BE2C (cell line): ENCODE measurements around the gene VPS26A.

Experiments used
- DNase-seq: peaks from one replicate; pipeline ENCODE4 v3.0.0-alpha.2; 2020
- H3K27me3 ChIP-seq: fragments of 250-450 bp; sonication (Bioruptor Pico); 2 replicates; pipeline ENCODE4 v1.5.1; 2020; ENCODE audit warnings: mild to moderate bottlenecking
- H3K36me3 ChIP-seq: fragments of 250-450 bp; sonication (Bioruptor Pico); 2 replicates; pipeline ENCODE4 v1.5.1; 2020; ENCODE audit warnings: mild to moderate bottlenecking
- H3K4me1 ChIP-seq: fragments of 250-450 bp; sonication (Bioruptor Pico); 2 replicates; pipeline ENCODE4 v1.5.1; 2020
- H3K4me3 ChIP-seq: 2 replicates; pipeline ENCODE4 v1.5.1; 2011; ENCODE audit warnings: low read depth, low read length
- H3K9me3 ChIP-seq: fragments of 250-450 bp; sonication (Bioruptor Pico); 2 replicates; pipeline ENCODE4 v1.5.1; 2020
- TF ChIP-seq, protein P1 (sequence below): IDR thresholded peaks from 2 replicates; pipeline ENCODE4 v1.5.1; 2012; ENCODE audit warnings: mild to moderate bottlenecking, low read depth, low read length

Gene VPS26A

DNA sequence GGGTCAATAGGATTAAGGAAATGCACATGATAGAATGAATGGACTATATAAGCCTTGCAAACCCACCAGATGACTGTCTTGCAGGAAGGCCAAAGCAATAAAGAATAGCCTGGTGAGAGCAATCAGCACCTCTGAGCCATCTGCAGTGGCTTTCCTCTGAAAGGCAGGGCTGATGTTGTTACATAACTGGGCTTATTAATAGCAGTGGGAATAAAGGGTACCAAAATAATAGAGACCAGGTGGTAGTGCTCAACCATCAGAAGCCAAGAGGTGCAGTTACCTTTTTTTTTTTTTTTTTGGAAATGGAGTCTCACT lies 16.8 kb upstream of the VPS26A start:
- no peak for DNase-seq
- Histone ChIP-seq H3K4me3 (no peak overlapping the region), H3K9me3 (no peaks in the 10 kb centered on the region), H3K4me1 (no peaks in the 10 kb centered on the region), H3K27me3 (no peaks in the 10 kb centered on the region), H3K36me3 (no peaks in the 10 kb centered on the region)
- TF ChIP-seq, protein P1, sequence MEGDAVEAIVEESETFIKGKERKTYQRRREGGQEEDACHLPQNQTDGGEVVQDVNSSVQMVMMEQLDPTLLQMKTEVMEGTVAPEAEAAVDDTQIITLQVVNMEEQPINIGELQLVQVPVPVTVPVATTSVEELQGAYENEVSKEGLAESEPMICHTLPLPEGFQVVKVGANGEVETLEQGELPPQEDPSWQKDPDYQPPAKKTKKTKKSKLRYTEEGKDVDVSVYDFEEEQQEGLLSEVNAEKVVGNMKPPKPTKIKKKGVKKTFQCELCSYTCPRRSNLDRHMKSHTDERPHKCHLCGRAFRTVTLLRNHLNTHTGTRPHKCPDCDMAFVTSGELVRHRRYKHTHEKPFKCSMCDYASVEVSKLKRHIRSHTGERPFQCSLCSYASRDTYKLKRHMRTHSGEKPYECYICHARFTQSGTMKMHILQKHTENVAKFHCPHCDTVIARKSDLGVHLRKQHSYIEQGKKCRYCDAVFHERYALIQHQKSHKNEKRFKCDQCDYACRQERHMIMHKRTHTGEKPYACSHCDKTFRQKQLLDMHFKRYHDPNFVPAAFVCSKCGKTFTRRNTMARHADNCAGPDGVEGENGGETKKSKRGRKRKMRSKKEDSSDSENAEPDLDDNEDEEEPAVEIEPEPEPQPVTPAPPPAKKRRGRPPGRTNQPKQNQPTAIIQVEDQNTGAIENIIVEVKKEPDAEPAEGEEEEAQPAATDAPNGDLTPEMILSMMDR = no peak

DNA sequence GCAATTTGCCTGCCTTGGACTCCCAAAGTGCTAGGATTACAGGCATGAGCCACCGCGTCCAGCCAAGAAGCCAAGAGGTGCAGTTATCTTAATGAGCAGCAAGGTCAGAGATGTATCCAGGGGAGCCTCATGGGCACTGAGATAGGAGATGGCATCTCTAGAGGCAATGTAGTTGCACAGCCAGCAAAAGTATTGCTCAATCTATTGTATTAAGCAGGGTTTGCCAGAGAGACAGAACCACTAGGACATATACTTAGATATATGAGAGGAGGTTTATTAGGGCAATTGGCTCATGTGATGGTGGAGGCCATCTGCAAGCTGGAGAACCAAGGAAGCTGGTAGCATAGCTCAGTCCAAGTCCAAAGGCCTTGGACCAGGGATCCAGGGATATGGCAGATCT lies 16.3 kb upstream of the VPS26A start:
- no peaks in the 10 kb centered on the region for H3K27me3 ChIP-seq
- H3K36me3 ChIP-seq = no peaks in the 10 kb centered on the region
- no peak for DNase-seq
- no peak overlapping the region for H3K4me3 ChIP-seq
- TF ChIP-seq, protein P1 = no peak
- H3K9me3 ChIP-seq = no peaks in the 10 kb centered on the region
- no peaks in the 10 kb centered on the region for H3K4me1 ChIP-seq

DNA sequence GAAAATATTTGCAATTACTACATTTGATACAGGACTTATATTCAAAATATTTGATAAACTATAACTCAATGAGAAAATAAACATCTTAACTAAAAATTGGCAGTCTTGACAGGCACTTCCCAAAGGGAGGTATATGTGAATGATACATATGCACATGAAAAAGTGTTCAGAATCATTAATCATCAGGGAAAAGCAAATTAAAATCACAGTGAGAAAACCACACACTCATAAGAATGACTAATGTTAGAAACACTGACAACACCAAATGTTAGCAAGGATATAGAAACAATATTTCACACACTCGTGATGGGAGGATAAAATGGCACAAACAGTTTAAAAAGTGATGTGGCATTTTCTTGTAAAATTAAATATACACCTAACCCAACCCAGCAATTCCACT lies 4.1 kb upstream of the VPS26A start:
- TF ChIP-seq, protein P1 = no peak
- H3K4me1 ChIP-seq = no peaks in the 10 kb centered on the region
- H3K4me3 ChIP-seq = no peak overlapping the region
- no peak for DNase-seq
- H3K9me3 ChIP-seq = no peaks in the 10 kb centered on the region
- H3K27me3 ChIP-seq = peaks cover 7% of the 10 kb centered on the region
- no peaks in the 10 kb centered on the region for H3K36me3 ChIP-seq

- TF ChIP-seq, protein P1 = no peak; the same call in none of the 2 replicates
- peak; percentile 57 for DNase-seq
- peak overlapping the region; percentile 88 for H3K4me3 ChIP-seq
- H3K27me3 ChIP-seq = no peaks in the 10 kb centered on the region
- H3K4me1 ChIP-seq = no peaks in the 10 kb centered on the region
- H3K36me3 ChIP-seq = no peaks in the 10 kb centered on the region
- no peaks in the 10 kb centered on the region for H3K9me3 ChIP-seq
Observed at GRCh38 chr10:69123306-69123746, 652 bp upstream of the VPS26A start.

DNA sequence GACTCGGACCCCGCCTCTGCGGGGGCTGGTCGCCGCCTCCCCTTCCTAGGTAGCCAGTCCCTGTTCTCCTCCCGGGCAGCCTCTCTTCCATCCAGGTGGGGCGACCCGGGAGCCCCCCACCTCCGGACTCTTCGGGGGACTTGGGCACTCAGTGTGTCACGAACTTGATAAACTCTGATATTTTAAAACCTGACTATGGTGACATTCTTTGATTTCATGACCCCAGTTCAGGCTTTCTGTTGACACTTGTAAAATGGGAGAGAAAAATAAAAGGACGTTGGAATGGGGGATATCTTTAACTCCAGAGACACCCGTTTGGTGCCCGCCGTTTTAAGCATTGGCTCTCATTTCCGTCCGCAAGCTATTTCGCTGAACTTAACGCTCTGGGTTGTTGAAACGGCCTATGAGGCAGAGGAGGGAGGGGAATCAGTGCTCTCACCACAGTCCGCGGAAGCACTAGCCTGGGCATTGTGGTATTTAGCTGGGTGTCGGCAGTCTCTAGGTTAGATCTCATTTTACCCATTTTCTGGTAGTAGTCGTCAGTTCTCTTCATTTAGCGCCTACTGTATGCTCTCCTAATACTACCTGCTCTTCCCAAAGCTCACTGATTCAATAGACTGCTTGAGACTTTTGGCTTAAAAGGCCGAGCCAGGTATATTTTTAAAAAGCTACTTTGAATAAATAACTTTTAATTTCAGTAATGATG lies 738 bp downstream of the VPS26A start:
- peak overlapping the region; percentile 74 for H3K4me3 ChIP-seq
- TF ChIP-seq, protein P1 = no peak
- no peaks in the 10 kb centered on the region for H3K27me3 ChIP-seq
- no peaks in the 10 kb centered on the region for H3K36me3 ChIP-seq
- DNase-seq = peak; percentile 15
- H3K9me3 ChIP-seq = no peaks in the 10 kb centered on the region
- no peaks in the 10 kb centered on the region for H3K4me1 ChIP-seq

DNA sequence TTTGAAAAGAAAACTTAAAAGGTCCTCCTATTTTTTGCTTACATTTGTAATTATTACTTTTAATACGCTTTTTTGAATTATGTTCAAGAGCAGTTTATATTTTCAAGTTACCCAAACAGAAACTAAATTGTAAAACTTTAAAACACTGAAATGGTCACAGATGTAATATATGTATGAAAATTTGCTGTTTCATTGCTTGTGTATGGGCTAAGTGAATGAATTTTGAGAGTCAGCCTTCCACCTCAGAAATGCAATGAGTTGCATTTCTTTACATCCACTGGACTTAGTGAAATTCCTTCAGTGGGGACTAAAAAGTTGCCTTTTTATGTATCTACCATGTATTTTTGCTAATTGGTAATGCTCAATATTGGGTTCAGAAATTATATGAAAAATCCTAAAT lies 1.6 kb downstream of the VPS26A start:
- no peaks in the 10 kb centered on the region for H3K27me3 ChIP-seq
- TF ChIP-seq, protein P1 = no peak
- H3K4me3 ChIP-seq = peak overlapping the region; percentile 74
- DNase-seq = no peak
- H3K4me1 ChIP-seq = no peaks in the 10 kb centered on the region
- no peaks in the 10 kb centered on the region for H3K9me3 ChIP-seq
- H3K36me3 ChIP-seq = no peaks in the 10 kb centered on the region
